Right hindlimb (tissue), 1 donor: ENCODE results near the gene PPP1R12A.
"Not testable (repeated sequence)": the region's sequence is repeated elsewhere in the genome, so short reads cannot be mapped to it uniquely, and the experiment has no call there.

Experiments used
- DNase-seq: peaks from one replicate; pipeline ENCODE4 v3.0.0-alpha.2; 2018

Gene PPP1R12A

GRCh38 chr12:79891506-79892162 lies 43.3 kb downstream of the PPP1R12A start:
- no peak for DNase-seq

DNA sequence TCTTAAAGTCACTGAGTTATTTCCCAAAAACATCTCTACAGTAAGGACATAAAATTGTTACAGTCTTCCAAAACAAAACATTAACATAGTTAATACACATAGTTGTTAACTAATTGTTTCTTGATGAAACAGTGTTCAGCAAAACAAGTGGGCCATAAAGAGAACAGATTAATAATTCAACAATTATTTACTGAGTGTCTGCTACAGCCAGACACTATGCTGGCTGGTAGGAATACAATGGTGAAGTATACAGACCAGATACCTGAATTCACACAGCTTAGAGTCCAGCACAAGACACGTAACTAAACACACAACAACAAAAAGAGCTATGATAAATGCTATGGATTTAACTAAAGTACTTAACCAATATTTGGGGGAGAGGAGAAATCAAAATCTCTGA lies 47.0 kb downstream of the PPP1R12A start:
- no peak for DNase-seq

GRCh38 chr12:79886917-79887519 lies 47.9 kb downstream of the PPP1R12A start:
- no peak for DNase-seq

DNA sequence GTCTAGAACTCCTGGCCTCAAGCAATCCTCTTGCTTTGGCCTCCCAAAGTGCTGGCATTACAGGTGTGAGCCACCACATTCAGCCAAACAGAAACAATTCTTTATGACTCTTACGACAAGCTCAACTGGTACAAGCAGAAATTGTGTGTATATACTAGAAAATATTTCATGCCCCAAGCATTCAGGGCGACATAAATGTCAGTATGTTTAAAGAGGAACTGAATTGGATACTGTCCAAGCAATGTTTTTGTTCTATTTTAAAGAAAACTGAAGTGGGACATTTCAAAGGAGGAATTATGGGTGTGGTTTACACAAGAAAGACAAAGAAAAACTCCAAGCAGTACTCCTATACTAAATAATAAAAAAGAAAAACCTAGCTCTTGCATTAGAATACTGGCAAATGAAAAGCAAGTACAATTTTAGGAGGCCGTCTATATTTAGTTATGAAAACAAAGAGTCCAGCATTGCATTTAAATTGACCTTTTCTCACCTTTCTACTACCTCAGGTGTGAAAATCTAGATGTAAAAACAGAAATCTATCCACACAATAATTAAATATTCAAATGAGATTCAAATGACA lies 48.9 kb downstream of the PPP1R12A start:
- DNase-seq: no peak

GRCh38 chr12:79884401-79885006 lies 50.4 kb downstream of the PPP1R12A start:
- DNase-seq: no peak

DNA sequence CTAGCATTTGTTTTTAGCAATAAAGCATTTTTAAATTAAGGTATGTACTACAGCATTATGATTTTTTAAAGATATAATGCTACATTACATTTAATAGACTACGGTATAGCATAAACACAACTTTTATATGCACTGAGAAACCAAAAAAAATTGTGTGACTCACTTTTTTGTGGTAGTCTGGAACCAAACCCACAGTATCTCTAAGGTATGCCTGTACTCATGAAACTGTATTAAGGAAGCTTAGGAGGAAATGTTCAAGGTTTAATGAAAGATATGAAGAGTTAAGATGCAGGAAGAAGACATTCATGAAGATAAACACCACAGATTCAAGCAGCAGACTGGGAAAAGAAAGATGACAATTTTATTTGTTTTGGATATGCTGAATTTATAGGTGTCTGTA lies 51.7 kb downstream of the PPP1R12A start:
- DNase-seq: no peak

GRCh38 chr12:79881351-79881750 lies 53.5 kb downstream of the PPP1R12A start:
- no peak for DNase-seq

- not testable (repeated sequence) for DNase-seq
Observed at GRCh38 chr12:79878506-79878905, 56.4 kb downstream of the PPP1R12A start.

GRCh38 chr12:79877246-79877645 lies 57.7 kb downstream of the PPP1R12A start:
- DNase-seq: no peak

DNA sequence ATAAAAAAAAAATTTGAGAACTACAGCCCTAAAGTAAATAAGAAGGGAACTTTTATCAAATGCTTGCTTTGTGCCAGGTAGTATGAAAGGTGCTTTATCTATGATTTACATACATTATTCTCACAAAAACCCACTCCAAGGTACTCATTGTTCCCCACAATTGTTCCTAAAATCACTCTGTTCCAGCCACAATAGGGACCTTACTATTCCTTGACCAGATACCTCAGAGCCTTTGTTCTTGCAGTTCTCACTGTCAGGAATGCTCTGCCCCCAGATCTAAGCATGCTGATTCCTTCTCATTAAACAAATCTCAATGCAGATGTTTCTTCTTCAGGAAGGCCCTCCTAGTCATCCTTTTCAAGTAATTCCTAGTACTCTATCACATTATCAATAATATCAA lies 60.2 kb downstream of the PPP1R12A start:
- no peak for DNase-seq

GRCh38 chr12:79873201-79873600 lies 61.7 kb downstream of the PPP1R12A start:
- DNase-seq: no peak

DNA sequence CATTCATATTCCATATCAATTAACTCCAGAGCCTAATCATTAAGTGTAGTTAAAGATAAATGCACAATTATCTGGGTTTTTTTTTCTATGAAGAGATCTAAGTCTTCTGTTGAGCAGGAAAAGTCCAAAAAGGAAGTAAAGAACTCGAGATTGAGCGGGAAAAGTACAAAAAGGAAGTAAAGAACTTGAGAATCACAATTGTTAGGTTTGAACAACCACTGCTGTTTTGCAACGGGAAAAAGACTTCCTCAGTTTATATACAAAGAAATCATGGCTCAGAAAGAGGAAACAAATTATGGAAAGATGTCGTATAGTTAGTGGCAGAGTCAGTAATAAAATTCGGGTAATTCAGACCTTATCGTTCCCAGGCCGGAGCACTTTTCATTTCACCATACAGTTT lies 63.3 kb downstream of the PPP1R12A start:
- DNase-seq: no peak

- no peak for DNase-seq
Observed at GRCh38 chr12:79870916-79871315, 64.0 kb downstream of the PPP1R12A start.

DNA sequence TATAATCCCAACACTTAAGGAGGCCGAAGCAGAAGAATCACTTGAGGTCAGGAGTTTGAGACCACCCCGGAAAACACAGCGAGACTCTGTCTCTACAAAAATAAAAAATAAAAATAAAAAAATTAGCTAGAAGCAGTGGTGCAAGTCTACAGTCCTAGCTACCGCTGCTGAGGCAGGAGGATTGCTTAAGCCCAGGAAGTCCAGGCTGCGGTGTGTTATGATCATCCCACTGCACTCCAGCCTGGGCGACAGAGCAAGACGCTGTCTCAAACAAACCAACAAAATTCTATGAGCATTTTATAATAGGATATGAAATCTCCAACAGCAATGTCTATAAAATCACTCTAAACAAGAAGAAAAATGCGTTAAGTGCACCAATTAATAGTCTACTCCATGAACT lies 75.3 kb downstream of the PPP1R12A start:
- DNase-seq: no peak

GRCh38 chr12:79858518-79858917 lies 76.4 kb downstream of the PPP1R12A start:
- DNase-seq: no peak

GRCh38 chr12:79857675-79858074 lies 77.2 kb downstream of the PPP1R12A start:
- DNase-seq: no peak

- DNase-seq: no peak
Observed at GRCh38 chr12:79850610-79851299, 84.1 kb downstream of the PPP1R12A start.

DNA sequence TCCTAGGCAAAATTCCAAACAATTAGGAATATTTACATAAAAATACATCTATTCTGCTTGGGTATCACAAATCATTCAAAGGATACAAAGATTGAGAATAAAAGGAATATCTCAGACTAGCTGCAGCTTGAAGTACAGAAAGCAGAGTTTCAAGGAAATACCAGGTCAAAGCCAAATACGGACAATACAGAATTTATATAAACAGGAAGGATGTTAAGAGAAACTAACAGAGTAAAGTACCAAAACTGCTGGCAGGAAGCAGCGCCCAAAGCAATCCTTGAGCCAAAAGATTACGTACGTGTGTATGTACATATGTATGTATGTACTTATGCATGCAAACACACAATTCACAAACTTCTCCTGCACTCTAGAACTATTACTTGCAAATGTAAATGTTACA lies 86.6 kb downstream of the PPP1R12A start:
- no peak for DNase-seq

DNA sequence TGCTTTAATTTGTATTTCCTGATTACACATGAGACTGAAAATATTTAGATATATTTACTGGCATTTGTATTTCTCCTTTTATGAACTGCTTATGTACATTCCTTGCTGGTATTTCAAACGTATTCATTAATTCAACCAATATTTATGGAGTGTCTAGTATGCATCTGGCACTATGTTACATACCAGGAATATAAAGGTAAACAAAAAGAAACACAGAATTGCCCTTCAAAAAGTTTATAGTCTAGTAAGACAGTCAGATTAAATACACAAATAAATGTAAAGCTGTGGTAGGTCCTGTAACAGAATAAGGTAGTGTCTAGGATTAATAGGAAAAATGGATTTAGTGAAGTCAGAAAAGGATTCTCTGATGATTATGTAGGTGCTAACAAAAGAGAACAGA lies 87.5 kb downstream of the PPP1R12A start:
- DNase-seq: no peak

GRCh38 chr12:79844693-79845092 lies 90.2 kb downstream of the PPP1R12A start:
- no peak for DNase-seq

- no peak for DNase-seq
Observed at GRCh38 chr12:79843978-79844377, 90.9 kb downstream of the PPP1R12A start.

DNA sequence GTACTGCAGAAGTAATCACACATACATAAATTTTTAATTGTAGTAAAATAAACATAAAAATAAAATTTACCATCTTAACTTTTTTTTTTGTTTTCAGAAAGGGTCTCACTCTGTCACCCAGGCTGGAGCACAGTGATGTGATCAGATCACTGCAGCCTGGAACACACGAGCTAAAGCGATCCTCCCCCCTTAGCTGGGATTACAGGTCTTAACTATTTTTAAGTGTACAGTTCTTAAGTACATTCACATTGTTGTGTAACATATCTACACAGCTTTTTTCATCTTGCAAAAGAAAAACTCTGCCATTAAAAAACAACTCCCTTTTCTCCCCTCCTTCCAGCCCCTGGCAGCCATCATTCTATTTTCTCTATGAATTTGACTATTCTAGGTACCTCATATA lies 92.3 kb downstream of the PPP1R12A start:
- no peak for DNase-seq

GRCh38 chr12:79841878-79842265 lies 93.0 kb downstream of the PPP1R12A start:
- DNase-seq: no peak
